ENCODE measurements around the gene CKAP4.

DNA sequence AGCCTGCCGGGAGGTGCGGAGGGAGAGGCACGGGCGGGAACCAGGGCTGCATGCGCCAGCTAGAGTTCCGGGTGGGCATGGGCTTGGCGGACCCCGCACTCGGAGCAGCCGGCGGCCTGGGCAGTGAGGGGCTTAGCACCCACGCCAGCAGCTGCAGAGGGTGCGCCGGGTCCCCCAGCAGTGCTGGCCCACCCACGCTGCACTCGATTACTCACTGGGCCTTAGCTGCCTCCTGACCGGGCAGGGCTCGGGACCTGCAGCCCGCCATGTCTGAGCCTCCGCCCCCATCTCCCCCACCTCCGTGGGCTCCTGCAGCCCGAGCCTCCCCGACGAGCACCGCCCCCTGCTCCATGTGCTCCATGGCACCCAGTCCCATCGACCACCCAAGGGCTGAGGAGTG lies 14.8 kb downstream of the CKAP4 start:
- TF ChIP-seq CTCF (IDR thresholded peaks at IDR 0.05; ENCODE audit: low read depth, low read length, poor library complexity, severe bottlenecking) (no peak), EZH2phosphoT487 (IDR thresholded peaks at IDR 0.05; ENCODE audit: borderline replicate concordance, low read length) (no peak)

Measured in DOHH2 (cell line).